Measurements from ENCODE around the gene F7.
"Not testable (repeated sequence)": the region's sequence is repeated elsewhere in the genome, so short reads cannot be mapped to it uniquely, and the experiment has no call there.

The F7 gene

DNA sequence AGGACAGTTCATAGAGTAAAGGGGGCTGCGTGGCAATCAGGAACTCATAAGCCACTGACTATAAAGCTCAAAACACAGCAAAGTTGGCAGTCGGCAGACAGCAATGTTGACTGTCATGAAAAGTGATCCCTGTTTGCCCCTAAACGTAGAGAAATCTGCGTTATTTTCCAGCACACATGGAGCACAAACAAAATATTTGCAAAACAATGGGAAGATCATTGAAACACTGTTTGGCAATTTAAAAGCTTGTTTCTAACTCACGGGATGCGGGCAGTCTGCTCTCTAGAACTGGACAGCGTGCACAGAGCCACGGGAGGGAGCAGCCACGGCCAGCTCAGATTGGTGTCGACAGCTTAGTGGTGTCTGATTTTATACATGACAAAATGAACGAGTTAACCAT is 6.4 kb upstream of the F7 start:
- TF ChIP-seq, protein P1, sequence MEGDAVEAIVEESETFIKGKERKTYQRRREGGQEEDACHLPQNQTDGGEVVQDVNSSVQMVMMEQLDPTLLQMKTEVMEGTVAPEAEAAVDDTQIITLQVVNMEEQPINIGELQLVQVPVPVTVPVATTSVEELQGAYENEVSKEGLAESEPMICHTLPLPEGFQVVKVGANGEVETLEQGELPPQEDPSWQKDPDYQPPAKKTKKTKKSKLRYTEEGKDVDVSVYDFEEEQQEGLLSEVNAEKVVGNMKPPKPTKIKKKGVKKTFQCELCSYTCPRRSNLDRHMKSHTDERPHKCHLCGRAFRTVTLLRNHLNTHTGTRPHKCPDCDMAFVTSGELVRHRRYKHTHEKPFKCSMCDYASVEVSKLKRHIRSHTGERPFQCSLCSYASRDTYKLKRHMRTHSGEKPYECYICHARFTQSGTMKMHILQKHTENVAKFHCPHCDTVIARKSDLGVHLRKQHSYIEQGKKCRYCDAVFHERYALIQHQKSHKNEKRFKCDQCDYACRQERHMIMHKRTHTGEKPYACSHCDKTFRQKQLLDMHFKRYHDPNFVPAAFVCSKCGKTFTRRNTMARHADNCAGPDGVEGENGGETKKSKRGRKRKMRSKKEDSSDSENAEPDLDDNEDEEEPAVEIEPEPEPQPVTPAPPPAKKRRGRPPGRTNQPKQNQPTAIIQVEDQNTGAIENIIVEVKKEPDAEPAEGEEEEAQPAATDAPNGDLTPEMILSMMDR (IDR thresholded peaks at IDR 0.05; ENCODE audit: low read depth, low read length, missing control alignments): no peak
- in situ Hi-C loops (cut with HindIII; ENCODE audit: low sequenced_read_pairs): no loop called here
- H3K4me3 ChIP-seq (ENCODE audit: low read depth, low read length): no peak overlapping the region
- DNase-seq (ENCODE audit: low read depth): no peak

- DNase-seq (ENCODE audit: low read depth); in situ Hi-C loops (cut with HindIII; ENCODE audit: low sequenced_read_pairs); H3K4me3 ChIP-seq (ENCODE audit: low read depth, low read length): not testable (repeated sequence)
Observed at GRCh38 chr13:113102302-113102701, 3.3 kb upstream of the F7 start.

GRCh38 chr13:113102727-113103126 is 2.9 kb upstream of the F7 start:
- DNase-seq (ENCODE audit: low read depth): no peak
- in situ Hi-C loops (cut with HindIII; ENCODE audit: low sequenced_read_pairs): no loop called here
- TF ChIP-seq, protein P1 (IDR thresholded peaks at IDR 0.05; ENCODE audit: low read depth, low read length, missing control alignments): no peak
- no peak overlapping the region for H3K4me3 ChIP-seq (ENCODE audit: low read depth, low read length)

GRCh38 chr13:113103646-113104045 is 1.9 kb upstream of the F7 start:
- no peak for DNase-seq (ENCODE audit: low read depth)
- H3K4me3 ChIP-seq (ENCODE audit: low read depth, low read length): no peak overlapping the region
- TF ChIP-seq, protein P1 (IDR thresholded peaks at IDR 0.05; ENCODE audit: low read depth, low read length, missing control alignments): no peak
- in situ Hi-C loops (cut with HindIII; ENCODE audit: low sequenced_read_pairs): no loop called here

- TF ChIP-seq, protein P1 (IDR thresholded peaks at IDR 0.05; ENCODE audit: low read depth, low read length, missing control alignments): no peak
- H3K4me3 ChIP-seq (ENCODE audit: low read depth, low read length): no peak overlapping the region
- in situ Hi-C loops (cut with HindIII; ENCODE audit: low sequenced_read_pairs): no loop called here
- DNase-seq (ENCODE audit: low read depth): no peak
Observed at GRCh38 chr13:113105921-113106452, 396 bp downstream of the F7 start.

GRCh38 chr13:113106711-113107351 is 1.2 kb downstream of the F7 start:
- in situ Hi-C loops (cut with HindIII; ENCODE audit: low sequenced_read_pairs): no loop called here
- no peak overlapping the region for H3K4me3 ChIP-seq (ENCODE audit: low read depth, low read length)
- DNase-seq (ENCODE audit: low read depth): no peak
- TF ChIP-seq, protein P1 (IDR thresholded peaks at IDR 0.05; ENCODE audit: low read depth, low read length, missing control alignments): no peak

- DNase-seq (ENCODE audit: low read depth); in situ Hi-C loops (cut with HindIII; ENCODE audit: low sequenced_read_pairs); H3K4me3 ChIP-seq (ENCODE audit: low read depth, low read length): not testable (repeated sequence)
Observed at GRCh38 chr13:113108521-113108920, 2.9 kb downstream of the F7 start.

All from astrocyte of the cerebellum (primary cell).